GM18868 (cell line): ENCODE measurements around the gene SH3PXD2A.

Experiments used
- ATAC-seq: cut with Tn5 transposase; IDR thresholded peaks from one replicate; pipeline ENCODE4 v1.9.1; 2021; ENCODE audit warnings: mild to moderate bottlenecking, moderate library complexity; ENCODE audit not compliant: unreplicated experiment

The SH3PXD2A gene

DNA sequence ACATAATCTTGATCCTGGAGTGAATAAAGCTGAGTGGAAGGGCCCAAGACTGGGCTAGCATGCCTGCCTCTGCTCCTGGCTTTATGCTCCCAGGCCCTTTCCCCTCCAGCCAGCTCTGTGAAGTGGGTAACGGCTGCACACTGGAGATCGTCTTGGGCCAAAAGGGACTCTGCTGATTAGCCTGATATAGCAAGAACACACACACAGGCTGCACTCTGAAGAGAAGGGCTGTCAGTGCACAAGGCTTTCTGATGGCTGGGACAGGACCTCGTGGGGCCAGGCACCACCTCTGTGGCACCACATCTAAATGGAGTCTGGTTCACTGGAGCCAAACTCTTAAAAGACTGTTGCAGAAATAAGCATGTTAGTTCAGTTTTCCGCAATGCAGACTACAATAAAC is 200.5 kb downstream of the SH3PXD2A start:
- no peak for ATAC-seq

DNA sequence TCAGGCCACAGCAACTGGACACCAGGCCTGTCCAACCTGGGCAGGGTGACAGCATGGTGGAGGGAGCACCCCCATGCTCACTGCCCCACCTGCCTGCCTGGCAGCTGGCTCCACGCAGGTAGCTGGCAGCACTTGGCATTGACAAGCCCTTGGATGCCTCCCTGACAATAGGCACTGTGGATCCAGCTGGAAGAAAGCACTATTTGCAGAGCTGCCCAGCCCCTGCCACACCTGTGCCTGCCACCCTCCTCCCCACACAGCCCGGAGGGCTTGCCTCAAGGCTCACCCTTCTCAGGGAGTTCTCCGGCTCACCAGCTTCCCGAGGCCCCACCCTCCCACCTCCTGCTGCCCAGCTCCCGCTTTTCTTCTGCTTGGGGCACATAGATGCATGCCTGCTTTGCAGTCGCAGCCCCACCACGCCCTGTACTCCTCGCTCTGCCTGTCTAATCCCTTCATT is 201.8 kb downstream of the SH3PXD2A start:
- ATAC-seq: no peak

DNA sequence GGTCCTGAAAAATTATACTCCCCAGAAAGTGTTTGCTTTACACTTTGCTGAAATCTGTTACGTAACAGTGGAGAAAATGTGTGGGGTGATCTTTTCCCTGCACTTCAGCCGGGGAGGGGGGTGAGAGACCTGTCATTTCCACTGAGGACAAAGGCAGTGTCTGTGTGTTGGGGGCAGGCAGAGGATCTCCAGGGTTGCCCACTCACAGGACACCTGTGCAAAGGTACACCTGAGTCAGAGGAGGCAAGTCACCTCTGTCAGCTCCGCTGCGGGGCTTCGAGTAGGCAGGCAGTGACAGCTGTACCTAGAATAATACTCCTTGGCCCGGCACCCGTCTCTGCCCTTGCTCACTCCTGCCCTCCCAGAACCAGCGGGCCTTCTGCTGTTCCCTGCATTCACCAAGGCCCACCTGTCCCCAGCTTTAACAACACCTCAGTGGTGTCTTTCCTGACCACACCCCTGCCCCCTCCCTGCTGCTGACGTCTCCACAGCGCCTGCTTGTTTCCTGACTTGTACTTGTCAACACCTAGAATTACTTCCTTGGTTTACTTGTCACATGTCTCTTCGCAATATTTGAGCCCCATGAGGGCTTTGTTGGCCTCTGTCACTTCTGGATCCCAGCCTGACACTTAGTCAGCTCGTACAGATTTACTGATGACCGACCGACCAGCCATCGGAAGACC is 202.6 kb downstream of the SH3PXD2A start:
- ATAC-seq: no peak

DNA sequence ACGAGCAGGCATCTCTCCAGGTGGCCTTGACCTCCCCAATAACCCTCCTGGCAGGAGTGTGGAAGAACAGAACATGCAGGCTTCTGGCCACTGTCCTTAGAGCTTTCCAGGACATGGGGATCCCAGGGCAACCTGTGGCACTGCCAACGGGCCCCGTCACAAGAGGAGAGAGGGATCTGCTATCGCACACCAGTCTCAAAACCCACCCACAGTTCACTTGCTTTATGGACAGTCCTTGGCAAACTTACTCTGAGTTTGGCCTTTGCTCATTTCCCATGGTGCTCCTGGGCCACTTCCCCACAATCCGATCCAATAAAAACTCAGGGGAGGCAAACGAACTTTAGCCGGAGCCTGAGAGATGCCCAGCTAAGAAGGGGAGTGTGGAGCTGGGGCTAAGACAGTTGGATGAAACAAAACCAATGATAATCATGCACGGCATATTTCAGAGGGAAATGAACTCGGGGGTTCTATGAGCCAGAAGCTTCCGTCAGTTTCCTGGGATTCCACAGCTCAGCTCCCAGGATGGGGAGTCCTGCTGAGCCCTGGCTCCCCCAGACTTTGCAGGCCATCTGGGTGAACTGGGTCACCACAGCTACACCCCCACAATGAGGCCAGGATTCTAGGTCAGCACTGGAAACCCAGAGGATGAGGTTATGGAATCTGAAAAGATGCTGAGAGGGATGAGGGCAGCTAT is 203.4 kb downstream of the SH3PXD2A start:
- ATAC-seq: no peak

DNA sequence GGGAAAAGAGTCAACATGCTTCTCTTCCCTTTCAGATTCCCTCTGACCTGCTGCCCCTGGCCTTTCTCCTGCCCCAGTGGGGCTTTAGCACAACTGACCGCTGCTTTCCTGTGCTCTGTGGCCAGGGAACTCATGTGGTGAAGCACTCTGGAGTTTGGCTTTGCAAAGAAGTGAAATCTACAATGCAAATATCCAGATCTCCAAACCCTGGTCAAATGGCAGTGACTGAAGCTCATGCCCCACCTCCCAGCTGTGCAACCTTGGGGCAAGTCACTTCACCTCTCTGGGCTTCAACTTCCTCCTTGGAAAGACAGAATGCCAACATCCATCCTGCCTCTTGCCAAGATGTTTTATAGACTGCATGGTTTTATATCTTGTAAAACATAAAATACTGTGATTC is 204.0 kb downstream of the SH3PXD2A start:
- no peak for ATAC-seq

DNA sequence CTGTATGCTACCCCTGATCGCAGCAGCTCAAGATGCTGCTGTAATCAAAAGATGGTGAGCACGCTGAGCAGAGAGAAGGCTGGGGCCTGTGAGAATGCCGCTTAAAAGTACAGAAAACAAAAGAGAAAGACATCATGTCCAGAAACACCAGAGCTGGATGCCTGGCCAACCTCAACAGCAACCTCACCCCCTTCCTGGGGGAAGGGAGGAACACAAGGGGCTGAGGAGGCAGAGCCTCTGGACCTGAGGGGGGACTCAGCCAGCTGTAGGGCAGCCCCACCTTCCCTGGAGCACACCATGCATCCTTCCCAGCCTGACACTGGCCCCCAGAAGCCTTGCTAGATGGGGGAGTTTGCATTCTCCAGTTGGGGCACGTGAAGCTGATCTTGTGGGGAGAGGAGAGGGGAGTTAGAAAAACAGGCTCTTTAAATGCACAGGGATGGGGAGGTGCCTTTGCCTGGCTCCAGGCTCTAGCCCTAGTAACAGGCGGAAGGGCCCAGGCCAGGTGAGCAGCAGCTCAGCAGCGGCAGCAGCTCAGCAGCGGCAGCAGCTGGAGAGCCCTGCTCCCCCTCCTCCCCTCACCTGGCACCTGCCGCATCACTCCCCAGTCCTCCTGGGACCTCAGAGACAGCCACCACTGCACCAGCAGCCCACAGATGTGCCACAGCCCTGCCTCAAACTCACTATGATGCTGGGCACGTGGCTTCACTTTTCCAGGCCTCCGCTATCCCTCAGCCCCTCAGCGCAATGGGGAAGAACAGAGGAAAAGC is 205.5 kb downstream of the SH3PXD2A start:
- no peak for ATAC-seq

DNA sequence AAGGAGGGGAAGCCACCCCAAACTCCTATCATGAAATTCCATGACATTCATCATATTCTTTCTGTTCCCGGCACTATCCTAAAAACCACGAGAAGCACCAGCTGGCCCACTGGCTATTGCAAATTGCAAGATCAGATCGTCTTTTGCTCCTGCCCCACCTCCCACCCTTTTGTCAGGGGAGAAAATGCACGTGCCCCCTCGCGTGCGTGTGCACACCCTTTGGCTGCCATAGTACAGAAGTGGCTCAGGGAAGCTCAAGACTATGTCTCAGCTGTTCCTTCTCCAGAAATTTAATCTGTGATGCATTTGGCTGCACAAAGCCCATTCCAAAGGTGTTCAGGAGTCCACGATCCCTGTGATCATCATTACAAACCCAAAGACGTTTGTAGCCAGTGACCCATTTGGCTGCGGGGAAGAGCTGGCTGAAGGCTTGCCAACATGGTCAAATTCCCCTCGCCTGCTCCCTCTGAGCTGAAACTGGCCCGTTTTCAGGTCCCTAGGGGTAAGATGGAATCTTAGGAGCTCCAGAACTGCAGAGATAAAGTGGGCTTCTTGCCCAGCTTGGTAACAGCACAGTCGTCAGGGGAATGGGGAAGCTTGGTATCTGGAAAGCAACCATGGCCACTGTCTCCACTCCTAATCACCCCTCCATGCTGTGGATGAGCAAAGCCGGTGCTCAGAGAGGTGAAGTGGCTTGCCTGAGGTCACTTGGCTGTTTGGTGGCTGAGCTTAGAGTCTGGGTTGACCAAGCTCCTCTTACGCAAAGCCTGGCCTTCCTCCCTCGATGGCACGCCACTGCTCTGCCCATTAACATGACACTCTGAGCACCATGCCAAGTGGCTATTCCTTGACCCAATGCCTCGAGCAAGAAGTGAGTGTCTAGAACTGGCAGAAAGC is 206.5 kb downstream of the SH3PXD2A start:
- ATAC-seq: no peak

DNA sequence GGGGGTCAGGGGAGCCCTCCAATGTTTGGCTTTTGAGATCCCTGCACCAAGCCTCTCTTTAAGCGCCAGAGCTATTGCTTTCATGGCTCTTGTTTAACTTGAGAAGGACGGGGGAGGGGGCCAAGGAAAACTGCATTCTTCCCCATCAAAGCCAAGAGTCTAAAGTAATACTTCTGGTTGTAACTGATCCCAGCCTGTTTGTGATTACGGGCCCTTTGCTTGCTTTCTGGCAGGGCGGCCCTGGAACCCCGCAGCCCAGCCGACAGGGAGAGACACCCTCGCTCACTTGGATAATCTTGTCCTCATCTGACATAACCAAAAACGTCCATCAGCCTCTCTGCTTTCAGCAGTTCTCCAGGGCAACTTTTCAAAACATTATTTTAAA is 207.1 kb downstream of the SH3PXD2A start:
- ATAC-seq: no peak

DNA sequence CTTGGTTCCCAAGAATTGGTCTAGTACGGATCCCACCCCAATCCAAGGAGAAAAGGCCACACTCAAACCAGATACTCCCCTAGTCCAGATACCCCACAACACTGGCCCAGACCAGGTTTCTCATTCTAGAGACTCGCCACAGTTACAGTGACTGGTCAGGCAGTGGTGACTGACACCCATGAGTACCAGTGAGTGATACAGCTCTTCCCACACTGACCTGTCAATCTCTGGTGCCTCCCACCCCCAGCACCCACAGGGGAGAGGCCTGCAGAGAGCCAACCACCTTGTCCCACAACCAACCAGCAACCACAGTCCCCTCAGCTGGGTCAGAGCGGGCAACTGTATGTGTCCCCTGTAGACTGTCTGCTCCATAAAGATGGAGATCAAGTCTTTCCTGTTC is 209.1 kb downstream of the SH3PXD2A start:
- ATAC-seq: no peak

DNA sequence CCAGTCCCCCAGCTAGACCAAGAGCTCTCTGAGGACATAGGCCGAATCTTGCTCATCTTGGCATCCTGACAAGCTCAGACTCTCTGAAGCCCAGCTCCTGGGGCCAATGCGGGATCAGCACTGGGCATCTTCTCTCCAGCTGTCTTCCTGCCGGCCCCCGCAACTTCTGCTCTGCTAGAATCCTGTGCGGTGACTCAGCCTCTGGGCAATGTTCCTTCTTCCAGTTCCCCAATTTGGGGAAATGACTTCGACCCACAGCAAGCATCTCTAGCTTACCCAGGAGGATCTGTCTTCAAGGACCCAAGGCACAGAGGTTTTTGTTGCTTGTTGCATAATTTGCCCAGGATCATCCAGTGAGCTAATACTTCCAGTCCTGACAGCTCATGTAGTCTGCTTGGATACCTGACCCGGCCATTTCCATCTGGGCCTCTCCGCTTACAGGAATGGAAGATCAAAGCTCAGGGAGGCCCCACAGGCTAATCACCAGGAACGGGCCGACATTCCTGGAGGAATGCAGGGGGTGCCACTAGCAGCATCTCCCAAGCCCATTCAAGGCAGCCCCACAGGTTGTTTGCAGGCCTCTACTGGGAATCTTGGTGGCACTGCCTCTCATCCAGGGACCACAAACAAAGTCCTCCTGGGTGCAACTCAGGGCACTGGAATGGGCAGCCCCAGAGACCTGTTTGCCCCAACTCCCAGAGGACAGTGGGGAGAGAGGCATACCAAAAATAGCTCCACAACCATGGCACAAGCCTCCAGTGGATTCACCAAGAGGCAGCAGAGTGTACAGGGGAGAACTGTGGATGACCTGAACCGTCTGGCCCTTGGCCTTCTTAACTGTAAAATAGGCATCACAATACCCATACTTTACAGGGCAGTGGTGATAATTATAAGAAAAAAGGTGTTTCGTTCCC is 210.0 kb downstream of the SH3PXD2A start:
- ATAC-seq: no peak

DNA sequence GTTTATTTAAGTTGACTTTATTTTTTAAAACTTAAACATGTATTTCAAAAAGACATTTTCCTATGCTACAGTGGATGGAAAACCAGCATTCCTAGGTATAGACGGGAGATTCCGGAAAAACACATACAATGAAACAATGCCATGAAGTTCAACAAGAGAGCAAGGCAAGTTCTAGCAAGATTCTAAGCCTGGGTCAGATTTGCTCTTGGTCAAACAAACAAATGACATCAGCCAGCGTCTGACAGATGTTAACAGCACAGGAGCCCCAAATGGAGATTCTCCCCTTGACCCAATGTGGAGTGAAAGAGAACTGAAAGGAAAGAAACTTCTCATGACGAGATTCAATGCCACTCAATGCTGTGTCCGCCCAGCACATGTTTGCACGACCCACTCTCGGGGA is 212.0 kb downstream of the SH3PXD2A start:
- no peak for ATAC-seq

DNA sequence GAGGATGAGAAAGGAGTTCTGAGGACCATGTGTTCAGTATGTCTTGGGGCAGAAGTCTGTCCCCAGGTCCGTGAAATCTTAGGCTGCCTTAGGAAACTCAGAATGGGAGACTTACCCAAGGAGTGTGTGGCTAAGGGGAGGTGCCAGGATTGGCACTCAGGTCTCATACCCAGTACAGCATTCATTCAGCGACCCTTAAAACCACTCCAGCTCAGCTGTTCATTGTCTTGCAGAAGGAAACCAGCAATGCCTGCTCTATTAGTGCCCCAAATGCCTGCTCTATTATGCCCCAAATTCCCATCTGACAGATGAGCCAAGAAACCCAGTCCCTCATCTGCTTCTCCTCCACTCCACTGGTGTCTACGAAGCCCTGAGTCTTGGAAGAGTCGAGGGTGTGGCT is 214.1 kb downstream of the SH3PXD2A start:
- no peak for ATAC-seq

DNA sequence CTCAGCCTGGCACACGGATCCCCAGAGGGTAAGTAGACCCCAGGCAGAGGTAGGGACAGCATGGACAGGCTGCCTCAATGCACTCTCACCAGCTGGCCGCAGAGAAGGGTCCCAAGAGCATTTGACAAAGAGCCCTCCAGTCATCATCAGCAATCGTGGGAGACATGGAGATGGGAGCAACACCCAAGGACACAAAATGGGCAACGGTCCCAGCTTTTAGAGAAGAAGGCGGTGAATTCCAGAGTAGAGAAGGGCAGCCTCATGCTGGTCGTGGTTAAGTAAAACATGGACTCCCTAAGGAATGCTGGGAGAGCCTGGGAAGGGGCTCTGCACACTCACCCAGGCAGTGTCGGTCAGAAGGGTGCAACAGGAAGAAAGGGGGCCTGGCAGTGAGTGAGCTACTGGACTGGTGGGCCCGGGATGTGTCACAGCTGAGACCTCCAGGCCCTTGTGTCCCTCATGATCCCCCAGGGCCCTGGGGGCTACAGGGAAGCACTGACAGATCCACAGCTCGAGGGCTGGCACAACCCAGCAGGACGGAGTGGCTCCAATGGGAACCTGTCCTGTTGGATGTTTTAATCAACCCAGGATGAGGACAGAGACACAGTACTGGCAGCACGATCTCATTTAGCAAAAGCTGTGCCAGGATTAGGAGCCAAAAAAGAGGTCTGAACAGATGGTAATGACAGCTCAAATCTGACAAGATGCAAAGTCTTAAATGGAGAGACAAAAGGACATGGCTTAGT is 214.8 kb downstream of the SH3PXD2A start:
- ATAC-seq: no peak

DNA sequence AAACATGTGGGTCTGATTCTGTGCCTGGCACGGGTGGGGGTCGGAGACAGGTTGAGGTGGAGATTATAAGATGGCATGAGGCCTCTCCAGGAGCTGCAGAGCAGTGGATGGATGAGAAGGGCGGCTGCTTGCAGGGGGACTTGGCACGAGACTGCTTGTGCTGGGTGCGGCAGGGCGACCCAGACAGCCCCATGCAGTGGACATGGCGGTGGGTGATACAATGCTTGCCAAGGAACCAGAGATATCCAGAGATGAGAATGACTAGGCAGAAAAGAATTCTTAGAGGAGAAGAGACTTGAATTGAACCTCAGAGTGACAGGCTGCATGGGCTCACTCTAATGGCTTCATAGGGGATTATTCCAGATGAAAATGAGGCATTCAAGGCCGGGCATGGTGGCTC is 216.4 kb downstream of the SH3PXD2A start:
- no peak for ATAC-seq

DNA sequence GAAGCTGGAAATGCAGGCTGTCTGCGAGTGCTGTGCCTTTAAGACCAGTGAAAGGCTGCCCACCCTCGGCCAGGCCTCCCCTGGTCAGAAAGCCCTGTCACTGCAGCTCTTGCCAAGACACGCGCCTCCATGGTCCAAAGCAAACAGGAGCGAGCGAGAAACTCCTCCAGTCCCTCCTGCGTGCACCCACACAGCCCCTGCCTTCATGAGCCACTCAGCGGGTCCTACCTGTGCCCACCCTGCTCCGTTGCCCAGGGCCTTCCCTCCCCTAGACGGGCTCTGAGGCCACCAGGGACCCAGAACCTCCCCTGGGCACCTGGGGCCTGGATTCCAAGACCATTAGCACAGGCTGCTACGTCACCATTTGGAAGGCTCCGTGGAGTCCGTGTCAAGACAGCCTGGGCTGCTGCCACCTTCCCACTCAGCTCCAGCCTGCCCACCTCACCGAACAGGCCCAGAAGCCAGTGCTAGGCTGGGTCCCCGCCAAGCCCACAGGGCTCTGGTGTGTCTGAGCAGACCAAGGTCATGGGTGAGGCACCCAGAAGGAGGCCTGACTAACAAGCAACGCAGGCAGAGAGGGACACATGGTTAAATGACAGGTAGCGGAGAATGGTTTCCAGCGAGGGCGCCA is 217.3 kb downstream of the SH3PXD2A start:
- ATAC-seq: no peak

DNA sequence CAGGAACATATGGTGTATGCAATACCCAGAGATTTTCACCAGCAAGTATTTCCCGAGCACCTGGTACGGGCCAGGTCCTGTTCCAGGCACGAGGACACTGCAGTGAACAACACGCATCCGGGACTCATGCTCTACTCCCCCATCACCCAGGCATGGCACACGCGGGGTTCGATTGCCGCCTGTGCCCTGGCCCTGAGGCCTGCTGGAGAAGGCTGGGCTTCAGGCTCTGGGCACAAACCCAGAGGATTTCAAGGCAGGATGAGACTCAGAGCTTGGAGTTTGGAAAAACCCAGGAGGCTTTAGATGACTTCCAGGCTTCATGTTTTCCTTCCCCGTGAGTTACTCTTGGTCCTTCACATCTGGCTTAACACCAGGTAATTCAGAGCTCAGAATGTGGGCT is 218.4 kb downstream of the SH3PXD2A start:
- no peak for ATAC-seq

DNA sequence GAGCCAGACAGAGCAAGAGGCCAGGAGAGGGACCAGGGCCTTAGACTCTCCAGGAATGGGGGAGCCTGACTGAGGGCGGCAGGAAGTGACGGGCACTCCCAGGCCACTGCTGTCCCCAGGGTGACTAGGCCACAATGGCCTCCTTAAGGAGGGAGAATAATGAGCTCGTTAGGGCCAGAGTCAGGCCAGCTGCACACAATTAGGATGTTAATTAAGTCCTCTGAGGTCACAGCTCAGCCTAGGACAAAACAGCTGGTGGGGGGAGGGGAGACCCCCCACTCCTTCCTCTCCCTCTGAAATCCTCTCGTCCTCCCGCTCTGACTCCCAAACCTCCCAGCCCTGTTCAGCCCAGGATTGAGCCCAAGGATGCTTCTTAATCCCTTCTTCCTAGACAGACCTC is 218.9 kb downstream of the SH3PXD2A start:
- ATAC-seq: no peak

DNA sequence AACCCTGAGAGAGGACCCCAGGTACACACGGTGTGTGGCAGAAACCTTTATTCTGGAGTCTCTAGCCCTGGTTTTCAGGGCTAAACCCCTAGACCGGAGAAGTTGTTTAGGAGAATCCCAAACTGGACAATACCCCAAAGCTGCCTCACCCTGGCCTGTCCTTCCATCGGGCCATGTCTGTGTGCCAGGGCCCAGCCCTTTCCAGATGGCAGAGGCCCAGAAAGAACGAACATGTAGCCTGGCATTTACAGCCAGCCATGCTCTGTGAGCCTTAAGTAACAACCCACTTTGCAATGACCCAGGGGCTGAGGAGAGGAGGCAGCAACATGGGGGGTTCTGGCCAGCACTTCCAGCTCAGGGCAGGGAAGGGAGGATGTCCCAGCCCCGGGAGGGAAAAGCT is 219.8 kb downstream of the SH3PXD2A start:
- ATAC-seq: no peak

DNA sequence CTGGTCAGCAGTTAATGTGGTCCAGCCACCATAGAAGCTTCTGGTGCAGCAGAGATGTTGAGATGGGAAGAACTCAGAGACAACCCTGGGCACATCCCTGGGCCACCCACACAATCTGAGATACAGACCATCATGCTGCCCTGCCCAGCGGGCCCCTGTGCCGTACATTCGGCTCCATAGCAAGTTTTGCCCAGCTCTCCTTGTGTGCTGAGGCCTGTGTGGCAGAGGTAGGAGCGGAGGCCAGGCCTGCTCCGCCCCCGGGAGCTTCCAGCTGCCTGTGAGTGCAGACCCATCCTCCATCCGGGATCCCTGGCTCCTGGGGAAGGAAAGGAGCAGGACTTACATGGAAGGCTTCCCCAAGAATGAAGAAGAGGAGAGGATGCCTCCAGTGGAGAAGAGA is 221.5 kb downstream of the SH3PXD2A start:
- no peak for ATAC-seq
